ENCODE data around the gene ISYNA1. TPM values are rescaled to one million over a fixed set of nuclear protein-coding genes. Genes with fewer than 3 reads are reported as not detected.

Gene ISYNA1
- total and polyA plus RNA-seq, 10 of the 15 experiments (the other 5 are each of a cell fraction or from before 2014, with no cell fraction given): 1.9 to 37.0 (median 9.1) TPM

DNA sequence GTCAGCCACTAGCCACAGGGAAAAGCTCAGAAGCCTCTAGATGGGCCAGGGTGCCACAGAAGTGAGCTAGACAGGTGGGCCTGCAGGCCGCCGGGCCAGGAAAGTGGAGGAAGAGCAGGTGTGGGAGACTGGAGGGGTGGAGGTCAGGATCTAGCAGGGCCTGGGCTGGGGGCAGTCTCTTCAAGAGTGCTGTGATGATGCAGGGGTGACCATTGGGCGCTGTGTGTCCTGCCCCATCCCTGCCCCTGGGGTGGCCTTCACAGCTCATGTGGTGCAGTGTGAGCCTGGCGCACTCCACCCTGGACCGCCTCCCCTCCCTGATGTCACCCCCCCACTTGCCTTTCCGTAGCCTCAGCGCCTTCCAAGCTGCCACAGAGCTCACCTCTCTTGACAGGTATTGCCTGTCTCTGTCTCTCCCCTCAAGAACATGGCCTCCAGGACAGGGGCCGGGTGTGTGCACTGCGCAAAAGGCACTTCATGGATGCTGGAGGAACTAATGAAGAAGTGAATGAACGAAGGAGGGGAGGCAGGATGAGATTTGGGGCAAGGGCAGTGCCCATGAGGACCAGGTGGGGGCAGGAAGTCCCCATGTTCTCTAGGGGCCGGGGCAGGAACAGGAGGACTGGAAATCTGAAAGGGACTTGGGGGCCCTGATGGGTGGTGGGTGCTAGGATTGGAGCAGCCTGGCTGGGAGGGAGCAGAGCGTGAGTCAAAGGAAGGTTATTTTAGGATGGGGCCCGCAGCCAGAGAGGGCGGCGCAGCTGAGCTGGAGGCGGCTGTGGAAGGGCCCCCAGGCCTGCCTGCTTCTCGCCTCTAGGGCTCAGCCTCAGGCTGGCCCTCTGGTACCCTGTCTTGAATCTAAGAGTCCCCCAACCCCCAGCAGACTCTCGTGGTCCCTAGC, 12.2 kb downstream of the ISYNA1 start:
- Histone ChIP-seq H3K4me2 (ENCODE audit: control insufficient read depth, insufficient read depth) (0 out of 2 replicates have a peak overlapping the region, but pooled peaks have one; percentile 25), H3K36me3 (ENCODE audit: control insufficient read depth in 2 of 2, insufficient read depth in 2 of 2, low read length in 1 of 2) (peaks cover 0 to 5% of the 10 kb centered on the region in 2 experiments; a peak in 2 of 4 replicates), H2AFZ (ENCODE audit: control insufficient read depth, low read depth, low read length) (no peak overlapping the region), H3K27ac (ENCODE audit: control insufficient read depth, insufficient read depth) (no peak overlapping the region), H4K20me1 (ENCODE audit: control insufficient read depth, insufficient read depth) (no peaks in the 10 kb centered on the region; the same call in 1 of the 2 replicates), H3K4me1 (ENCODE audit: control insufficient read depth, insufficient read depth, low read length) (peaks cover 41% of the 10 kb centered on the region), H3K9ac (ENCODE audit: control insufficient read depth, insufficient read depth, low read length) (no peak overlapping the region), H3K27me3 (replicated peaks in 1 of 2; ENCODE audit: control insufficient read depth in 2 of 2, insufficient read depth in 2 of 2, low read length in 1 of 2) (no peaks in the 10 kb centered on the region), H3K4me3 (no peak overlapping the region), H3K9me3 (replicated peaks; ENCODE audit: control insufficient read depth, insufficient read depth, low read length) (no peaks in the 10 kb centered on the region), H3K79me2 (ENCODE audit: control insufficient read depth, insufficient read depth, low read length) (peaks cover 43% of the 10 kb centered on the region)
- ChIA-PET RAD21 (ENCODE audit: unreplicated experiment) (no interaction called here), SMC1A (ENCODE audit: uncharacterized antibody, unreplicated experiment) (no interaction called here), POLR2A (interaction anchor here (0.6 kb wide), 1 partner anchor 237 kb away, joined by 4 read pairs; no protein-coding TSS in a partner anchor), CTCF (interaction anchor here (1.0 kb wide), 1 partner anchor 76 kb away, joined by 3 read pairs; no protein-coding TSS in a partner anchor)
- in situ Hi-C loops (cut with MboI): no loop called here
- ATAC-seq: no peak
- intact Hi-C loops (cut with micrococcal nuclease; ENCODE audit: unreplicated experiment): no loop called here
- 55% methylated on average over 18 of the region's 18 CpGs for WGBS (ENCODE audit: insufficient coverage, insufficient replicate concordance, low lambda C conversion rate, missing lambda C conversion rate)
- no peak for FAIRE-seq
- BruUV-seq (replicated peaks): no TSS peak
- DNase-seq (ENCODE audit: low read depth, low spot score): no peak
- TF ChIP-seq ZNF24 (IDR thresholded peaks at IDR 0.05): peak; percentile 63; the same call in 1 of the 2 replicates
- TF ChIP-seq, protein P1, sequence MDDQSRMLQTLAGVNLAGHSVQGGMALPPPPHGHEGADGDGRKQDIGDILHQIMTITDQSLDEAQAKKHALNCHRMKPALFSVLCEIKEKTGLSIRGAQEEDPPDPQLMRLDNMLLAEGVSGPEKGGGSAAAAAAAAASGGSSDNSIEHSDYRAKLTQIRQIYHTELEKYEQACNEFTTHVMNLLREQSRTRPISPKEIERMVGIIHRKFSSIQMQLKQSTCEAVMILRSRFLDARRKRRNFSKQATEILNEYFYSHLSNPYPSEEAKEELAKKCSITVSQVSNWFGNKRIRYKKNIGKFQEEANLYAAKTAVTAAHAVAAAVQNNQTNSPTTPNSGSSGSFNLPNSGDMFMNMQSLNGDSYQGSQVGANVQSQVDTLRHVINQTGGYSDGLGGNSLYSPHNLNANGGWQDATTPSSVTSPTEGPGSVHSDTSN (IDR thresholded peaks at IDR 0.05; ENCODE audit: insufficient replicate concordance, low read depth, low read length): no peak
- 0 out of 2 replicates have a peak, but pooled peaks have one; percentile 27 for TF ChIP-seq POLR2A (IDR thresholded peaks at IDR 0.05; ENCODE audit: low read depth, low read length)
